Stimulated activated CD4-positive, alpha-beta T cell treated with anti-CD3 and anti-CD28 coated beads, Interleukin-15, amount 100 ng/mL, for 1 hour (primary cell): Measurements from ENCODE around the gene SGPL1.

ENCODE experiments used
- DNase-seq, 2 donors: peaks; one replicate each; pipeline ENCODE4 v3.0.0-alpha.2; 2020; ENCODE audit warnings: low read depth in 1 of 2, low spot score in 1 of 2

The SGPL1 gene

GRCh38 chr10:70902661-70903261 lies 87.0 kb downstream of the SGPL1 start:
- DNase-seq, result no peak

- no peak for DNase-seq
Observed at GRCh38 chr10:70903262-70903921, 87.6 kb downstream of the SGPL1 start.

- DNase-seq, result no peak
Observed at GRCh38 chr10:70905071-70906021, 89.6 kb downstream of the SGPL1 start.

DNA sequence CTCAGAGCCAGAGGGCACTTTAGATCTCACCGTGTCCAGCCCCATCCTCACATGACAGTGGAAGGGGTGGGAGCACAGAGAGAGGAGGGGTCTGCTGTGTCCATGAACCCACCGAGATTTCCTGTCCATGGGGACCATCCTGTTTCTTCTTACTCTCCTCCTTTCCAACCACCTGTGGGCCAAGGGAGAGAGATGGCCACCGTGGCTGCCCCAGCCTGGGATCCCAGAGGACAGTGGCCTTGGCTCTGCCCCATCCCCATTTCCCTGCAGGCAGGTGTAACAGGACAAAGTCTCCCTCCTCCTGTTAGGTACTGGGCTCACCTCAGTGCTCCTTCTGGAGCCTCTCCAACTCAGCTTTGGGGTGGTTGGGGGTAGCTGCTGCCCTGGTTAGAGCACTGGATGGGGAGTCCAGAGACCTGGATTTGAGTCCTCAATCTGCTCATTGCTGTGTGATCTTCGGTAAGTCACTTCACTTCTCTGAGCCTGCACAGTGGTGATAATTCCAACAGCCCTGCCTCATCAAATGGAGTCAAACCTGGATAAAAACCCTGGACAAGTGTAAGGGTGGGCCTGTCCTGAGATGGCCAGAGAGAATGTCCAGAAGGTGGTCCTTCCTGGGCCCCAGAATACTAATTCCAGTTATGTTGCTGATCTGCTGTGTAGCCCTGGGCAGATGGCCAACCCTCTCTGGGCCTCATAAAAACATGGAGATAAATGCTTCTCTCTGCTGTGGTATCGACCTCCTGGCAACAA lies 90.5 kb downstream of the SGPL1 start:
- no peak for DNase-seq

DNA sequence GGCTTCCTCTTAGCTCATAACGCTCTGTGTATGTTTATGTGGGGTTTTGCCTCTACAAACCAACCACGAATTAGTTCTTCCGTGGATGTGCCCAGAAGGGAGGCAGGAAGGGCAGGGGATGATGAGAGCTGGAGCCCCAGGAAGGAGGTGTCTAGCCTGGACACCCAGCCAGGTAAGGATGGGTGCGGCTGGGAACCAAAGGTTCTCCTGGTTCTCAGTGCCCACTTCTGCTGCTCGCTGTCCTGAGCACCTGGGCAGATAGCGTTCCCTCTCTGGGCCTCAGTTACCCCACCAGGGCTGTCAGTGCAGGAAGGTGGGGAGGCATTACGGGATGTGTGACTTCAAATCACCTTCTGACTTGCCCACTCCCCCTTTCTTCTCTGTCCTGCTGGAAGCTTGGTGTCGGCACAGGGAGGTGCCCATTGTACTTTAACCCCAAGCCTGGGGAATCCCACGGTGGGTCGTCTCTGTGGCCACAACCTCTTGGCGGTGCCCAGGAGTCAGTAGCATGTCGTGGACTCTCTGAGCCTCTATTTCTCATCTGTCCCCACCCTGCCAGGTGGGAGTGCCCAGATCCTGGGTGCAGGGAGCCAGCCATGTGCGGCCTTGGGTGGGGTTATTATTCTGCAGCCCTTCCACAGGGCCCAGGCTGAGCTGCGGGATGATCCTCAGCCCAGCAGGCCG lies 91.3 kb downstream of the SGPL1 start:
- DNase-seq, result no peak

- no peak for DNase-seq
Observed at GRCh38 chr10:70907637-70908405, 92.1 kb downstream of the SGPL1 start.

DNA sequence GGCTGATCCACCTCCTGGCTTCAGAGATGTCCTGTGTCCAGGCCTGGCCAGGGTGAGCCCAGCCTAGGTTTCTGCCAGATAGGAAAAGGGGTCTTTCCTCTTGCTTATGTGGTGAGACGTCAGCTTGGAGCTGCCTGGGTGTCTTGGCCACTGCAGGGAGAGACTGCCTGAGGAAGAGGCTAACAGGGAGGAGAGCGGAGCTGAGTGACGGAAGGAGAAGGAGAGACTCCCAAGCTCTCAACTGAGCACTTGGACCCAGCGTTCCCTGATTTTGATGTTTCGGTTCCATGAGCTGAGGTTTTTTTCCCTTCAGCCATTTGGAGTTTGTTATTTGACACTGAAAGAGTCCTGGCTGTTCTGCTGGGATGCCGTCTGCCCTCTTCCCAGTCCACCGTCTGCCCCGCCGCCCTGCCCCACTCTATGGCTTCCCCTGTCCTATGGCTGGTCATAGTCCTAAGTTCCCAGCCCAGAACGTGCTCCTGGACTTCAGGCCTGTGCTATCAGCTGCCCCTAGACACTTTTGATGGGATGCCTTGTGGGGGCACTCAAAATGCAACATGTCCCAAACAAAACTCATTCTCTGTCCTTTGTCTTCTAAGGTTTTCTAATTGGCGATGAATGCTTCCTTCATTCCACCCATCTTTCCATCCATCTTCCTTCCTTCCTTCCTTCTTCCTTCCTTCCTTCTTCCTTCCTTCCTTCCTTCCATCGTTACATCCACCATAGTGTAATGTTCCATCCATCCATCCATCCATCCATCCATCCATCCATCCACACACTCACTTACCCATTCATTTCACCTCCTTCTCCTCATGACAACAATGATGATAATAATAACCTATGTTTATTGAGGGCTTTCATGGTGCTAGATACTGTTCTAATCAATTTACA lies 92.9 kb downstream of the SGPL1 start:
- DNase-seq, result no peak

DNA sequence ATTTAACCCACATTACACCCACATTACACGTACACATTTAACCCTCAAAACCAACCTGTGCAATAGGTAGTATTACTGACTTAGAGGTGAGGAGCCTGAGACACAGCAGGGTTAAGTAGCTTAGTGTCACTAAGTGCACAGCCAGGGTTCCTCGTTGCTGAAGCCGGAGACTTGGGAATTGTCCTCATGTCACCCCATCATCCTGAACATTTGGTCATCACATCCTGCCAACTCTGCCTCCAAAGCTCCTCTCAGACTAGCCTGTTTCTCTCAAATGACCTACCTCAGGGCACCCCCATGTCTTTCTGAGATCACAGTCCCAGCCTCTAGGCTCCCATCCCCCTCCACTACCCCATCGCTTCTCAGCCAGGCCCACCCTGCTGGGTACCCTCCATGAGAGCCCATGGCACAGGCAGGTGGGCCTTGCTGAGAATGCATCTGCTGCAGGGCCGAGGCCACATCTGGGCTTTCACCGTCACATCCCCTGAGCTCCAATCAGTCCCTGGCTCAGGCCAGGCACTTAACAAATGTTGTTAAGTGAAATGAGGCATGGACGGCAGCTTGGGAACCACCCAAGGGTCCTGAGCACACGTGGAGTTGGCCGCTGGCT lies 93.7 kb downstream of the SGPL1 start:
- no peak for DNase-seq

DNA sequence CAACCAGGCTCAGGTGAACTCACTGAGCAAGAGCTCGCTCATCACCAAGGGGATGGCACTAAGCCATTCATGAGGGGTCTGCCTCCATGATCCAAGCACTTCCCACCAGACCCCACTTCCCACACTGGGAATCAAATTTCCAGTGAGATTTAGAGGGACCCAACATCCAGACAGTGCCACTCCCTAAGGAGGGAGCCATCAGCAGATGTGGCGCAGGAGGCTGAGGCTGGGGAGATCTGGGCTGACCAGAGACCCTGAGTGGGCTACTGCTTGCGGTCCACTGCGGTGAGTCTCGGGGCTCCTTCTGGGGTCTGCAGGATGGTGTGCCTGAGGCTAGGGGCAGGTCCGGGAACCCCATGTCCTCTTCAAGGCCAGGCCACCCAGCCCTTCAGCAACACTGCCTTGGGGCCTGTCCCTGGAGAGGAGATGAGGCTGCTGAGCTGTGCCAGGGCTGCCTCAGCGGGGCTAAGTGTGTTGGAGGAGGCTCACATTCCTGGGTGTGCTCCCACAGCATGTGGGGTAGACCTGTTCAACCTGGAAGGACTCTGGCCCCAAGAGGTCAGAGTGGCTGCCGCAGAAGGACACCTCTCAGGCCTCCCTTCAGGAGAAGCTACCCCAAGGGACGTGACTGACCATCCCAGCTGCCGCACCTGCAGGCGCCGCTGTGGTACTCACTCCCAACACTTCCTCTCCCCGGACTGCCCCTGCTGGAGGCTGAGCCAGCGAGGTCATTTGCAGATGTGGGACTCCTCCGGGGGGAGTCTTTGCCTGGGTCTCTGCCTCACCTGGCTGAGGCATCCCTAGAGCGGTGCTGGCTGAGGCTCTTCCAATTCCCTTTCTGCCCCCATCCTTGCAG lies 95.0 kb downstream of the SGPL1 start:
- DNase-seq, result no peak

GRCh38 chr10:70911386-70911785 lies 95.6 kb downstream of the SGPL1 start:
- DNase-seq, result no peak

DNA sequence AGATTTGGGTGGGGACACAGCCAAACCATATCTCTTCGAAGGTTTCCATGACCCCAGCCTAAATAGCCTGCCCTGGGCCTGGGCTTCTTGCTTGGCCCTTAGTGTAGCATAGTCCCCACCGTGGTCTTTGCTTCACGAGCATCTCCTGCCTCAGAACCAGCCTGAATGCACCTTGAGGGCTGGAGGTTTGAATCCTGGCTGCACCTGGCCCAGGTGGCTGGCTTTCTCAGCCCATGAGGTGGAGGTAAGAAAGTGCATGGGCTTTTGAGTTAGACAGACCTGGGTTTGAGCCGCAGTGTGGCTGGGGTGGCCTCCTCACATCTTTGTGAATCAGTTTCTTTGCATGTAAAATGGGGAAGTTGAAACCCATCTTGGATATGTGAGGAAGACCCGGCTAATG lies 96.8 kb downstream of the SGPL1 start:
- DNase-seq, result no peak

GRCh38 chr10:70913191-70913892 lies 97.6 kb downstream of the SGPL1 start:
- no peak for DNase-seq

DNA sequence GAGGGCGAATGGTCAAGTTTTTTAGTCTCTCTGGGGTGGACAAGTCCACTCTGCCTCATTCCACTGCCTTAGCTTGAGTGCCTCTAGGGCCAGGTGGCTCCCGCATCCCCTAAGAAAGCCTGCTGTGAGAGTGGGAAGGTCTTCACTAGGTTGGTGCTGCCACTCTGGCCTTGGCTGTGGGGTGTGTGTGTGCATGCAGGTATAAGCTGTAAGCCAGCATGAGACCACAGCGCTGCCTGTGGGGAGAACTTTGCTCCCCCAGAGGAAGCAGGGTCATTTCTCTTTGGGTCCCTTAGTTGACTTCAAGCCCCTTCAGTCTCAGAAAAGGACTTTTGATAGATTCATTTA lies 98.1 kb downstream of the SGPL1 start:
- no peak for DNase-seq

GRCh38 chr10:70914316-70914864 lies 98.6 kb downstream of the SGPL1 start:
- no peak for DNase-seq

GRCh38 chr10:70915206-70915605 lies 99.5 kb downstream of the SGPL1 start:
- no peak for DNase-seq

DNA sequence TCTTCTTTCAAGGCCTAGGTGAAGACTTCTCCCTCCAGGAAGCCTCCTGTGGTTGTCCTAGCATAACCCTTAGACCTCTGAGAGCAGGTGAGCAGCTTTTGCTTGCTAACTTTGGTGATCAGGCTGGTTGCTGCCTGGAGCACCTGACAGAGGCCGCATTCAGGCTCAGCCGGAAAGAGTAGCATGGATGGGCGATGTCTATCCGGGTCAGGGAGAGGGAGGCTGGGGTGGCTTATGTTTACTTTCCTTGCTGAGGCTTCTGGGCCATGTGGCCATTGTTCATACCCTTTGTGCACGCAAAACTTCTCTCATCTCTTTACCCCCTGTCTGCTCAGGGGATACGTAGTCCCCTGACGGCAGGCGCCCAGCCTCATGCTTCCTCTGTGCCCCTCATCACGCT lies 100.1 kb downstream of the SGPL1 start:
- DNase-seq, result no peak

DNA sequence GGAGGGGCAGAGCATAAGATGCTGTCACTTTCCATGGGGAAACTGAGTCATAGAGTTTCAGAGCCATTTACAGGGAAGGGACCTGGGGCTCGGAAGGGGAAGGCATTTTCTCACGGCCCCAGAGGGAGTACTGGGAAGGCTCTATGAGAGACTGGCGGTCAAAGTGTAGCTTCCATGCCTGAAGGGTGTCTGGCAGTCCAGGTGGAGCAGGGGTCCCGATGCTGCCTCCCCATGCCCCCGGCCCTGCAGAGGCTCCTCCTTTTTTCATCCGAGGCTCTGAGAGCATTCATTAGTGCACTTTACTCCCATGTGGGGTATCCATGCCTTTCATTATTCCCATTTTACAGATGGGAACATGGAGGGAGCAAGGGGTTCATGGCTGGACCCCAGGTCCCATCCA lies 100.5 kb downstream of the SGPL1 start:
- DNase-seq, result no peak
